K562 (cell line): ENCODE data around the gene PACS1. TPM values are rescaled to one million over a fixed set of nuclear protein-coding genes. Genes with fewer than 3 reads are reported as not detected.
A peak's percentile ranks its signal among the peaks of the same experiment; 100 is the strongest.

Experiments
- CHD2 ChIP-seq: IDR thresholded peaks from 2 replicates; pipeline ENCODE4 v1.6.1; 2011; ENCODE audit warnings: low read depth, low read length
- FOSL1 ChIP-seq: fragments of 200-800 bp; sonication (Bioruptor generic); conservative IDR thresholded peaks from 2 replicates; pipeline ENCODE4 v1.6.1; 2016; ENCODE audit warnings: missing genetic modification characterization, missing compliant biosample characterization
- HLTF ChIP-seq: fragments of 450-650 bp; IDR thresholded peaks from 2 replicates; pipeline ENCODE4 v1.6.1; 2016
- REST ChIP-seq, 2 experiments: fragments of 450-650 bp; formaldehyde crosslinking in 1 of 2; IDR thresholded peaks; 2 replicates each; pipeline versions ENCODE4 v1.4.0 to v1.6.1; 2014 to 2020; ENCODE audit warnings: mild to moderate bottlenecking in 2 of 2, borderline replicate concordance in 1 of 2, low read depth in 1 of 2
- polyA plus RNA-seq, 8 experiments: library from polyadenylated mRNA; depleted of rRNA in 4 of 8; stranded (reverse) in 5 of 8; unstranded in 3 of 8; fragments of >200 nt; fragmentation: Nextera tagmentation in 2 of 8; fragmentation: Illumina TruSeq in 1 of 8; extraction: Ambion mirVana in 2 of 8; extraction: Trizol in 1 of 8; gene quantifications; 2 replicates each; pipeline versions ENCODE4 v1.2.1 to v1.2.3, GENCODE V29; 2011 to 2014; ENCODE audit warnings: inconsistent platforms in 1 of 8, missing spikeins in 1 of 8
- total RNA-seq, 7 experiments: library from RNA; depleted of rRNA in 6 of 7; stranded (reverse); fragments of >200 nt in 6 of 7; fragmentation: Illumina TruSeq in 2 of 7; extraction: Trizol in 2 of 7; gene quantifications; 2 replicates each; pipeline versions ENCODE4 v1.2.1 to v1.2.3, GENCODE V29; 2011 to 2021; ENCODE audit warnings: low replicate concordance in 1 of 7

Gene PACS1
- total and polyA plus RNA-seq, 9 of the 15 experiments (the other 6 are each of a cell fraction or from before 2014, with no cell fraction given), result 0.34 to 28.1 (median 8.5) TPM

GRCh38 chr11:66221726-66222236 is 151.7 kb downstream of the PACS1 start (continued):
- peak; percentile 11; the same call in 1 of the 2 replicates for TF ChIP-seq REST (IDR thresholded peaks at IDR 0.05; ENCODE audit: borderline replicate concordance)
- no peak for TF ChIP-seq REST (CRISPR knock-in tag; IDR thresholded peaks at IDR 0.05; ENCODE audit: low read depth)
- TF ChIP-seq HLTF, result no peak
- 0 out of 2 replicates have a peak, but pooled peaks have one; percentile 41 for TF ChIP-seq FOSL1 (tag)
- TF ChIP-seq CHD2, result no peak
